HG02852 (cell line): ENCODE results near the gene IQCH.

ENCODE experiments used
- ATAC-seq: cut with Tn5 transposase; IDR thresholded peaks from one replicate; pipeline ENCODE4 v1.9.1; 2021; ENCODE audit warnings: mild to moderate bottlenecking, moderate library complexity; ENCODE audit not compliant: unreplicated experiment

Gene IQCH

DNA sequence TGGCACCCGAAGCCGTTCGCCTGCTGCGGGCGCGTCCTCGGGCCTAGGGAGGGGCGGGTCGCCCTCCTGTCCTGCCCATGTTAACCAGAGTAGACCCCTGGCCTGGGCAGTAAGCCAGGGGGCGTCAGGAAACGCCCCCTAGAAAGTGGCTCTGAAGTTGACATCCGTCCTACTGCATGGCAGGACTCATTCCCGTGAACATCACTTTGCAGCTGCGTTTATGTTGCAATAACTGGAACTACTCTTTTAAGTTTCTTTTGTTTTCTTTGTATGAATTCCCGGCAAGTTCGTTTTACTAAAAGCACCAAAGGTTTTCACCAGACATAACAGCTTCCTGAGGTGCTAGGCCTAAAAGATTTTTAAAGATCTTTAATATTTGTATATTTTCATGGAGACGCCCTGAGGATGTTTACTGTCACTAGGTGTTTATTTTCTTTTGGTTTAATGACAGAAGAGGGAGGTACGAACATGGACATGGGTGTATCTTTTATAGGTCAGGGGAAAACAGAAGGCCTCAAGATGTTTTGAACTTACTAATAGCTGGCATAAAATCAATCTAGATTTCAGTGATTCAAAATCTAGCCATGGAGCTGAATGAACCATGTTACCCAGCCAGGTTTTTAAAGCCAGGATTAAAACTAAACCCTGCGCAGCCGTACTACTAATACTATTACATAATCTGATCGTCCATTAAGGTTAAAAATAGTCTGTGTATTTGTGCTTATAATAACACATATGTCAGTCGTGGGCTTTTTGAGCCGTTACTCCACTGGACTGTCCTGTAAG, 267.4 kb downstream of the IQCH start:
- ATAC-seq: no peak

DNA sequence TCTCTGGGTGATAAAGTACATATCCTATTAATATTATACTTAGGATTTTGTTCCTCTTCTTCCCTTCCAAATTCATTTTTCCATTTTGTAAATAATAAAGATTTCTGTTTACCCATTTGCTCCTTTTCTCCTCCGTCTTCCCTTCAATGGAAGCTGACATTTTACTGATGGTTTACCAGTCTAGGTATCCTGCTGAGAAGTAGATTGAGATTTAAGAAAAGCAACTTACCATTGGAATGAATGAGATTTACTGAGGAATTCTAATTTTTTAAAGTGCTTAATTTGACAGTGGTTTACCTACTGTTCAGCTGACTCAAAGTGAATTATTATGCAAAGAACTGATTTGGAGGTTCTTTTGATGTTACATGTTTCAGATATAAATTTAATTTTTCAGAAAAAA, 268.7 kb downstream of the IQCH start:
- ATAC-seq: no peak

DNA sequence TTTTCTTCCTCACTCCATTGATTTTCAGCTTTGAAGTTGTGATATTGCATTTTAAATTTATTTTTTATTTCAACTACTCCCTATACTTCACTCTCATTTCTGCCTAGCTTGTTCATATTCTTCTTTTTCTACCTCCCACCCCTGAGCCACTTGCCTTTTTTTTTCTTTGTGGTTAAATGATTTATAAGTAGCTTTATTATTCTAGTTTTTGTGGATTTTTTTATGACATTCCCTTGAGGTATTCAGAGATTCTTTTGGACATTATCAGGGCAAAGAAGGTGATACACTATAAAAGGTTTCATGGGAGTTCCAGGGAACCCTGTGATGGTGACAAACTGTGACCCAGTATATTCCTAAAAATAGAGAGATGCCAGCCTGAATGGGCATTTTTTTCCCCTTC, 269.6 kb downstream of the IQCH start:
- ATAC-seq: no peak

DNA sequence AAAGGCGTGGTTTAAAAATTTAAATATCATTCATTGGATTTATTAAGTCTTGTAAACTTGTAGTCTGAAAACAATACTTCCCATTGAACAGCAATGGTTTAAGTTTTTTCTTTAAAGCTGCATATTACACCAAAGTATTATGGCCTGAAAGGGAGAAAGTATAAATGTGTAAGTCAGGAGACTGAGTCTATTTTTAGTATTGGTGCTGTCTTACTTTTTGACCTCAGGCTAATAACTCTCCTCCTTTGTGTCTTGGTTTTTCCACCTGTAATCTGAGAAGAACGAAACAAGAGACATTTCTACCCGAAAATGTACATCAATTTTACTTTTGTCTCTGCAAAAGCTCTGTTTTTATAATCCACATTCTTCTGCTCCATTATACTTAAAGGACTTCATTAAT, 273.9 kb downstream of the IQCH start:
- no peak for ATAC-seq

DNA sequence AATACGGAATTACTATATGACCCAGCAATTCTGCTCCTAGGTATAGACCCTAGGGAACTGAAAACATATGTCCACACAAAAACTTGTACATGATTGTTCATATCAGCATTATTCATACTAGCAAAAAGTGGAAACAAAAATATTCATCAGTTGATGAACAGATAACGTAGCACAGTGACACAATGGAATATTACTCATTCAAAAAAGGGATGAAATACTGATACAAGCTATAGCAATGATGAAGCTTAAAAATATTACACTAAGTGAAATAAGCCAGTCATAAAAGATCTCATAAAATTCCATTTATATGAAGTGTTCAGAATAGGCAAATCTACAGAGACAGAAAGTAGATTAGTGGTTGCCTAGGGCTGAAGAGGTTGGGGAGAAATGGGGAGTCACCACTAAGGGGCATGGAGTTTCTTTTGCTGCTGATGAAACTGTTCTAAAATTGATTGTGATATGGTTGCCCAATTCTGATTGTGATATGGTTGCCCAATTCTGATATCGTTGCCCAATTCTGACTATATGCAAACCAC, 276.9 kb downstream of the IQCH start:
- ATAC-seq: no peak

DNA sequence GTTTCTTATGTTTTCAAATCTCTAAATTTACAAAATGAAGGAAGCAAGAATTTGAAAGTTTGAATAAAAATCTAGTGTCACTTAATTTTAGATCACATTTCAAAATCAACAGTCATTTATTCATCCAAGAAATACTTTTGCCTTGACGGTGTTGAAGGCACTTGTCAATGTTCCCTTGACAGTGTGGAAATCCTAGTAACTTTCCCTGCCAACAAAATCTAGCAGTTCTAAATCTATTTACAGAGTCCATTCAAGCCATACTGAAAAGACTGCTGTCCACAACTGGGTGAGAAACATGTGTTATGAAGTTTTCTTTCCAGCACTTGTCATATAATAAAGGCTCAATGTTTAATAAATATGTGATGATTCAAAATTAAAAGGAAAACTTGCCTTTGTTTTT, 279.3 kb downstream of the IQCH start:
- ATAC-seq: no peak

DNA sequence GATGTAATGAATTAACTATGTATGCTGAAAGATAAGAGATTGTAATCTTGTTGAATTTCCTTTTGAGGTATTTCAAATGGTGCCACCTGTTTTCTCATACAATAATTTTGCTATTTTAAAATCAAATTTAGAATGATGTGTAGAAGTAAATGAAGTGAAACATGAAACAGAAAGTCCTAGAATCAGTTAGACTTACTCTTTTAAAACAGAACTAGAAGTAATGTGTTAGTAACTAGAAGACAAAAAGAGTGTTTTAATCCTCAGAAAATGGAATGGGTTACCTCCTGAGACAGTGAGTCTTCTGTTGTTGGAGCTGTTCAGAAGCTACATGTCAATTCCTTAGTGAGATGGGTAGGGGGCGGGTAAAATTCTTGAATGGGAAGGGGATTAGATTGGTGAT, 279.8 kb downstream of the IQCH start:
- no peak for ATAC-seq

DNA sequence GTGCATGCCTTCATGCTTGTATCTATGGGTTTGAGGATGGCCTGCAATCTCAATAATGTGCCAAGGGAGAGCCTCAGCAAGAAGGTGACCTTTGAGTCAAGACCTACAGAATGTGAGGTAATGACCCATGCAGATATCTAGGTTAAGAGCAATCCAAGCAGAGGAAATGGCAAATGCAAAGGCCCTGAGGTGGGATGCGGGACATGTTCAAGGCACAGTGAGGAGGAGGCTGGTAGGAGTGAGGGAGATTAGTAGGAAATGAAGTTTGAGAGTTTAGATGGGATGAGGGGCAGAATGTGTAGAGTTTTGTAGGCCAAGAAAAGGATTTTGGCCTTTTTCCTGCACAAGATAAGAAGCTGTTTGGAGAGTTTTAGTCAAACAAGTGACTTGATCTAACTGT, 283.2 kb downstream of the IQCH start:
- no peak for ATAC-seq

DNA sequence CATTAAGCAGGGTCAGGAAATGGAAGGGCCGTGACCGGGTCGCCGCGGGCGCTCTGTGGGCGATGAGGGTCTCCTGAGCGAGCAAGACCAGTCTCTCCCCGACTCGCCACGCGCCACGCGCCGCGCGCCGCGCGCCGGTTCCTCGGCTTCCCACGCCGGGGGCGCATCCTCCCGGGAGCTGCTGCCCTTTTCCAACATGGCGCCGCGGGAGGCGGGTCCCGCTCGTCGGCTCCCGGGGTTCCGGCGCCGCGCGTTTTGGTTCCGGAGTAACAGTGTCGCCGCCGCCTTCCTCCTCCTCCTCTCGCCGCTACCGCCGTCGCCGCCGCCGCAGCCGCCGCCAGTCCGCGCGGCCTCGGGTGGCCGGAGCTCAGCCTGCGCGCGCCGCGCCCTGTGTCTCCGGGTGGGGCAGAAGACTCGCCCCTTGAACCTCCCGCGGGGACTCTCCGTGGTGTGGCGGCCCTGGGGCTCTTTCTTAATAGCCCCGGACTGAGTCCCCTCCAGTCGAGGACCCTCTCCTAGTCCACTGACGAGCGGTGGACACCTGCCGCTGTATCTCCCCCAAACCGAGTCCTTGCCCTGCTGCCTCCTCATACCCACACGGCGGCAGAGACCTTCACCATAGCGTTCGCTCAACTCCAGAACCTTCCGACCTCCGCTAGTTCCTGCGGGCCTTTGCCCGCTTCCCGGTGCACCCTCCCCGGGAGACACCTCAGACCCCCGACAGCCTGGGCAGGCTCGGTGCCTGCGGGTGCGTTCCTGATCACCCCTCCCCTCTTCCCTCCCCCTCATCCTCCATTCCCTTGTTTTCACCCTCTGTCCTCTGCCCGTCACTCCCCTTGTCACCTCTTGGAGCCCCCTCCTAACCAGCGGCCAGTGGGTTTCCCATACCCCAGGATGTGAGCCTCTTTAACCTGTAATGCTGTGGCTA, 288.1 kb downstream of the IQCH start, which contains the start of gene MAP2K5:
Gene MAP2K5, plus strand, starts transcription at position 284 of the 928 bp plus-strand sequence. Its CDS starts 633 bp downstream, at position 917.
- ATAC-seq: peak; percentile 47

DNA sequence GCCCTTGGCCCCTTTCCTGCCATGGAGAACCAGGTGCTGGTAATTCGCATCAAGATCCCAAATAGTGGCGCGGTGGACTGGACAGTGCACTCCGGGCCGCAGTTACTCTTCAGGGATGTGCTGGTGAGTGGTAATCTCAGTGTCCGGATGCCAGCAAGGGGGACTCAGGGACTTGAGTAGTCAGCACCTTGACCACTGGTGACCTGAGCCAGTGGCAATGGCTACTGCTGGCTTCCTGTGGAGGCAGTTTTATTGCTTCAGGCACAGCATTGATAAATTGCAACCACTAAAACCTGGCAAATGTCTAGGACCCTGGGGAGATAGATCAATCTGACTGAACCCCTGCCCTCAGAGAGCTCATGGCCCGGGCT, 288.7 kb downstream of the IQCH start:
- no peak for ATAC-seq

DNA sequence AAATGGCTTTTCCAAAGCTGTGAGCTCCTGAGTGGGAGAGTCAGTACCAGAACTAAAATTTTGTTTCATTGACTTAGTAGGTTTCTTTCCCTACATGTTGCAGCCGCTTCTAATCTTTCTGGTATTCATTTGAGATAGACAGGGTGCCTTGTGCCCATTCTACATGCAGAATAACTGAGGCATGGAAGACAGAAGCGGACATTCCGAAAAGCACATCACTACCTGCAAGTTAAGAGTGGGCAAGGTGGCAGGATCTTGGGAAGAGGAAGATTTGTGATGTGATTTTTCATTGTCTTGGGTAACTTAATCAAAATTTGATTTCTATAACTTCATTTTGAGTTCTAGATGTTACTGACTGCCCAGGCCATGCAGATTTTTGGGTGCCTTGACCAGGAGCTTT, 289.9 kb downstream of the IQCH start:
- ATAC-seq: no peak

DNA sequence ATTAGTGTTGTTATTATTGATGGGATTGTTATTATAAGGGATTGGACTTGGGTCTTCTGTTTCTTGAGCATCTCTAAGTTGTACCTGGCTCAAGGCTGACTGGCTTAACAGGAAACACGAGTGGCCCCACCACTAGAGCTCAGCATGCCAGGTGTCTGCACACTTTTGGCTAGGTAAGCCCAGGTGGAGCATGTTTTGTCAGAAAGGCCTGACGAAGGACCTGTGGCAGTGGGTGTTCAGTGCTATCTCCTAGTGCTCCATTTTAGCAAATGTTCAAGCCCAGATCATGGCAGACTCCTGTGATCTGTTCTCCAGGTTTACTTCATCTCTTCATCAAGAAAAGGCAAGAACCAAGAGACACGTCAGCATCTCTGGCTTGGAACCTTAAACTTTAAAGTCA, 291.3 kb downstream of the IQCH start:
- ATAC-seq: no peak

DNA sequence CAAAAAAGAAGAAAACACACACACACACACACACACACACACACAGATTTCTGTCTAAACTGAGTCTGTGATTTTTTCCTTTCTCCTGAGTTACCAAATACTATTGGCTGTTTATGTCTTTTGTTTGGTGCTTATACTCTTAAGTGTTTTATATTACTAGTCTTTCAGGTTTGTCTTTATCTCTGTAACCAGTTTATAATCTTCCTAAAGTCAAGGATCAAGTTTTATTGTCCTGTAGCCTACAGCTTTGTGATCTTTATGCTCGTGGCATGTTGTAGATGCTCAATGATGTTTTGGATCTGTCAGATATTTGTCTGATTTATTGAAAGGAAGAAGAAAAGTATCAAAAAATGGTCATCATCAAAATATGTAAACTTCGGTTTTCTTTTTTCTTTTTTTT, 292.5 kb downstream of the IQCH start:
- ATAC-seq: no peak

DNA sequence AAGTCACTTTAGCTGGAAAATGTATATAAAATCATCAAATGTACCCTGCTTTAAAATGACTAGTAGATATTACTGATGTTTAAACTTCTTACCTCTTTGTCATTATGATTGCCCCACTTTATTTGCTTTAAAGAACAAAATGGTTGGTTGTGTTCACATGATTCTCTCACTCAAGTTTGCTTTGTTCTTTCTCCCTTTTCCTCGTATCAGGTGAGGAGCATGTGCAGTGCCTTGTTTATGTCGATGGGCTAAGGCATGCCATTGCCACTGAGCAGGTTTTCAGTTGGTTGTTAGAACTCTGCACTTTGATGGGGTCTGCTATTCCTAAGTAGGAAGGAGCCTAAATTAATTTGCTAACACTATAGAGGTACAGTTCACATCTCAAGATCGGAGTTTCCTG, 293.2 kb downstream of the IQCH start:
- ATAC-seq: no peak

DNA sequence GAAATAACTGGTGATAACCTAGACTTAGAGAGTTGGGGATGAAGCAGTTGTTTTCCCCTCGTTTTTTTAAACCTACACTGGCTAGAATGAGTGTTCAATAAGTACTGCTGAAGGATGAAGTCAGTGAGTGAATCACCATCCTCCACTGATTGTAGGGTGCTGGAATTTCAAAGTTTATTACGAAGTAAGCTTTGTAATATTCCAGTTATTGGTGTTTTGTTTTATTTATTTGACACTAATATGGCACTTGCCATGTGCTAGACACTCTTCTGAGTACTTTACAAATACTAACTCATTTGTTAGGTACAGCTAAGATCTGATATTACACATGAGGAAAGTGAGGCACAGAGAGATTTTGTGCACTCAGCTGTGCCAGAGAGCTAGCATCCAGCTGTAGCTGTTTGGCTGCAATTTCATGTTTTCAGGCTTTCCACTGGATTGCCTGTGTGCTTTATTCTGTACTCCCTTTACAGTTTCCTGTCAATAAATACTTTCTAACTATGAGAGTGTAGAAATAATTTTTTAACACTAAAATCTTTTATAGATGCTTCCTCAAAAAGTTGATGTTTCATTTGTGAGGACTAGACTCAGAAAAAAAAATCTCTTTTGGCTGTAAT, 293.8 kb downstream of the IQCH start:
- no peak for ATAC-seq

DNA sequence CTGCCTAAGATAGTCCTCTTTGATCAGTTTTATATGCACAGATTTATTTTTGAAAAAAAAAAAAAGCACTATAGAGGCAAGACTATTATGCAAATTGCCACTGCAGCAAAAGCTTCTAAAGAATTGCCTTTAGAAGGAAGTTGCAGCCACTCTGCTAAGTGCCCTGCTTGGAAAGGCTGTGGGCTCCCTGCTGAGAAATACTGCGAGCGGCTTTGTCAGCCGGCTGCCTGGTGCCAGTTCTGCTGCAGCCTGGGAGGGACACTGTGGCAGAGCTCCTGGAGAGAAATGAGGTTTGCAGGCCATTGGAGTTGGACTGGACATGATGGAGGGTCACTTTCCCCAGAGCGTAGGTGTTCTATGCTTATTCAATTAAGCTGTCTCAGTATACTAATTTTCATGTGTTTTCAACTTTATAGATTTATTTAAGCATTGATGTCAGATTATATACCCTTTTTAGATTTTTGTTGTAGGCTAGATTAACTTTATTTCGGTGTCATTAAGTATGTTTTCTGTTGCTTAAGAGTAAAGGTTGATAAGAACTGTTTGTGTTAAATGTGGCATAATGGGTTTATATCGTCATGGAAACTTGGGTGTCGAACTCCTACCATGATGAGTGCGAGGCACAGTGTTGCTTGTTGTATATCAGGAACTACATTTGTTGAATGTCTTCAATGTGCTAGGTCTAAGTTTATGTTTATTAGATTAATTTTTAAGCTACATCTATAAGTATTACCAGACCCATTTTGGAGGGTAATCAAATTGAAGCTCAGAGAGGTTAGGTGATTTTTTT, 294.5 kb downstream of the IQCH start:
- ATAC-seq: no peak

DNA sequence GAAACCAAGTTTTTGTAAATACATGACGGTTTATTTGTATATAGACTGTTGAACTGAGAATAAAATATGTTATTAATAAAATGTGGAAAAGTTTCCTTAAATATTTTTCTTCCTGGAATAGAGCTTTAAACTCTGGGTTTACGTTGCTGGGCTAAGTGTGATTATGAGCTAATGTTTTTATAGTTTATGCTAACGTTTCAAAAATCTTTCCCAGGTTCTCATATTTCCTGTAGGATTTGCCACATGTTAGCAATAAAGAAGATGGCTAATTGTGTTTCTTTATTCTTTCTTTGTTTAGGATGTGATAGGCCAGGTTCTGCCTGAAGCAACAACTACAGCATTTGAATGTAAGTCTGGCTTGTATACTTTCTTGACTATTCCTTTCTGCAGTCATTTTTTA, 295.1 kb downstream of the IQCH start:
- ATAC-seq: no peak

DNA sequence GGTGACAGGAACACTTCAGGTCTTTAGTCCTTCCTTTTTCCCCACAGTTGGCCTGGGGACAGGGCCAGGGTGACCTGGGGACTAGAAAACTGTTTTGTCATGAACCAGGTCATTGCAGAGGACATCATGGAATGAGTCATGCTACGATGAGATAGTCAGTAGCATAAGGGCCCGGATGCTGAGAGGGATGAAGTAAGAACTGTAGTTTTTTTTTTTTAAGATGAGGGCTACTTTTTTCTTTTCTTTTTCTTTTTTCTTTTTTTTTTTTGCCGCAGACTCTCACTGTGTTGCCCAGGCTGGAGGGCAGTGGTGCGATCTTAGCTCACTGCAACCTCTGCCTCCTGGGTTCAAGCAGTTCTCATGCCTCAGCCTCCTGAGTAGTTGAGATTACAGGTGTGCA, 295.9 kb downstream of the IQCH start:
- no peak for ATAC-seq

DNA sequence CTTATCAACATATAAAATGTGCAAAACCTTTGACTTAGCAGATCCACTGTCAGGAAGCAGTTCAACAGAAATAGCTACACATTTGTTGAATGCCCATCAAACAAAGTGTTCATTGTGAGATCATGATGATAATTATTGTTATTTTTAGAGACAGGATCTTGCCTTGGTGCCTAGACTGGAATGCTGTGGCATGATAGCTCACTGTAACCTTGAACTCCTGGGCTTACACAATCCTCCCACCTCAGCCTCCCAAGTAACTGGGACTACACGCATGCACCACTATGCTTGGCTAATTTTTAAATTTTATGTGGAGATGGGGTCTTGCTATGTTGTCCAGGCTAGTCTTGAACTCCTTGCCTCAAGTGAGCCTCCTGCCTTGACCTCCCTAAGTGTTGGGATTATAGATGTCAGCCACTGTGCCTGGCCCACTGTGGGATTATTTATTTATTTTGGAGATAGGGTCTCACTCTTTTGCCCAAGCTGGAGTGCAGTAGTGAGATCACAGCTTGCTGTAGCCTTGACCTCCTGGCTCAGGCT, 296.7 kb downstream of the IQCH start:
- no peak for ATAC-seq
